NB4 (cell line): Measurements from ENCODE around the gene DCDC2.

Experiments used
- DNase-seq: peaks from one replicate; pipeline ENCODE4 v3.0.0; 2010; ENCODE audit warnings: low read depth
- H3K4me3 ChIP-seq: one replicate; pipeline ENCODE4 v1.5.1; 2011; ENCODE audit warnings: mild to moderate bottlenecking, low read depth, low read length, moderate library complexity
- MAX ChIP-seq: IDR thresholded peaks from 2 replicates; pipeline ENCODE4 v1.6.1; 2011; ENCODE audit warnings: low read depth, low read length
- MYC ChIP-seq: IDR thresholded peaks from 2 replicates; pipeline ENCODE4 v1.6.1; 2011; ENCODE audit warnings: low read depth, low read length
- POLR2A ChIP-seq: IDR thresholded peaks from 2 replicates; pipeline ENCODE4 v1.6.1; 2011; ENCODE audit warnings: mild to moderate bottlenecking; ENCODE audit not compliant: insufficient read length; ENCODE audit errors: extremely low read depth
- TF ChIP-seq, protein P1 (sequence below): IDR thresholded peaks from one replicate; pipeline ENCODE4 v1.5.1; 2012; ENCODE audit warnings: low read depth, low read length

DCDC2 gene

GRCh38 chr6:24283043-24283985 lies 74.5 kb downstream of the DCDC2 start:
- H3K4me3 ChIP-seq = no peak overlapping the region
- no peak for TF ChIP-seq MAX
- TF ChIP-seq, protein P1, sequence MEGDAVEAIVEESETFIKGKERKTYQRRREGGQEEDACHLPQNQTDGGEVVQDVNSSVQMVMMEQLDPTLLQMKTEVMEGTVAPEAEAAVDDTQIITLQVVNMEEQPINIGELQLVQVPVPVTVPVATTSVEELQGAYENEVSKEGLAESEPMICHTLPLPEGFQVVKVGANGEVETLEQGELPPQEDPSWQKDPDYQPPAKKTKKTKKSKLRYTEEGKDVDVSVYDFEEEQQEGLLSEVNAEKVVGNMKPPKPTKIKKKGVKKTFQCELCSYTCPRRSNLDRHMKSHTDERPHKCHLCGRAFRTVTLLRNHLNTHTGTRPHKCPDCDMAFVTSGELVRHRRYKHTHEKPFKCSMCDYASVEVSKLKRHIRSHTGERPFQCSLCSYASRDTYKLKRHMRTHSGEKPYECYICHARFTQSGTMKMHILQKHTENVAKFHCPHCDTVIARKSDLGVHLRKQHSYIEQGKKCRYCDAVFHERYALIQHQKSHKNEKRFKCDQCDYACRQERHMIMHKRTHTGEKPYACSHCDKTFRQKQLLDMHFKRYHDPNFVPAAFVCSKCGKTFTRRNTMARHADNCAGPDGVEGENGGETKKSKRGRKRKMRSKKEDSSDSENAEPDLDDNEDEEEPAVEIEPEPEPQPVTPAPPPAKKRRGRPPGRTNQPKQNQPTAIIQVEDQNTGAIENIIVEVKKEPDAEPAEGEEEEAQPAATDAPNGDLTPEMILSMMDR = peak; percentile 80
- TF ChIP-seq MYC = no peak
- no peak for TF ChIP-seq POLR2A
- DNase-seq = peak; percentile 74

GRCh38 chr6:24274441-24275083 lies 83.3 kb downstream of the DCDC2 start:
- no peak overlapping the region for H3K4me3 ChIP-seq
- DNase-seq = peak; percentile 23
- TF ChIP-seq, protein P1 = peak; percentile 52
- no peak for TF ChIP-seq POLR2A

DNA sequence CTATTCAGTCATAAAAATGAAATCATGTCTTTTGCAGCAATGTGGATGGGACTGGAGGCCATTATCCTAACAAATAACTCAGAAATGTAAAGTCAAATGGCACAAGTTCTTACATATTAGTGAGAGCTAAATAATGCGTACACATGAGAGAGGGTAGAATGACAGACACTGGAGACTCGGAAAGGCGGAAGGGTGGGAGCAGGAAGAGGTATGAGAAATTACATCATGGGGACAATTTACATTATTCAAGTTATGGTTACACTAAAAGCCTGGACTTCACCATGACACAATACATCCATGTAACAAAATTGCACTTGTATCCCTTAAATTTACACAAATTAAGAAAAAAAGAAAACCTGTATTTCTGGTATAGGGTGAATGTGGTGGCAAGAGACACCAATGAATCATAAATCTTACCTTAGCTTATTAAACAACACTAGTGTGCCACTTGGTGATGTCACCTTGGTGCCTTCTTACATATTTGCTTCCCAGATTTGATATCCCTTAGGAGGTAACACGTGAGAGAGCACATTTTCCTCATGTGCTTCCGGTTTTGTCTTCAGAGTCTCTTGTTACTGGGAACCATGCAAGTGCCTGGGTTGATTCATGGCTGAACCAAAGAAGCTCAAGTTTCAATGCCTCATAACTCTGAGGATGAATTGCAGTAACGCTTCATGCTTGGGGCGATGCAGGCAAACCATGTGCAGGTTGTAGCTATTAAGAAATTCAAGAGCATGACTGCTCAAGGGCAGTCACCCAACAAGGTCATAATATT lies 84.6 kb downstream of the DCDC2 start:
- no peak overlapping the region for H3K4me3 ChIP-seq
- no peak for DNase-seq
- no peak for TF ChIP-seq MAX
- TF ChIP-seq, protein P1 = no peak

GRCh38 chr6:24272553-24272952 lies 85.3 kb downstream of the DCDC2 start:
- DNase-seq = no peak
- TF ChIP-seq MYC = no peak
- TF ChIP-seq, protein P1 = no peak
- TF ChIP-seq POLR2A = no peak
- TF ChIP-seq MAX = no peak
- H3K4me3 ChIP-seq = no peak overlapping the region

DNA sequence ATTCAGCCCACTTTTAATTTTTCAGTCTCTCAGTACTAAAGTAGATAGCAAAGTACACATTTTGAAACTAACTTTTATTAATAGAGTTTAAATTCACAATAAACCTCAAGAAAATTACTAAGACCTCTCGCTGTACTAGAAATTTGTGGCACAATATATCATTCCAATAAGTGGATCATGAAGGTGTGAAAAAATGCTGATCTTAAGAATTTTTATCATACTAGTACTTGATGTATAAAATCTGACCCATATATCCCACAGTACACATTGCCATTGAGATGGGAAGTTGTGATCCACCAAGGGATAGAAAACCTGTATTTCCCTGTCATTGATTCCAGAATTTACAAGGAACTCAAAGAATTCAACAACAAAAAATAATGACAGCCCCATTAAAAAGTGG lies 85.7 kb downstream of the DCDC2 start:
- TF ChIP-seq MAX (no peak), MYC (no peak), POLR2A (no peak)
- TF ChIP-seq, protein P1 = no peak
- no peak for DNase-seq

More for the DNA sequence above, 85.7 kb downstream of the DCDC2 start:
- H3K4me3 ChIP-seq = no peak overlapping the region
